PC-9 (cell line): ENCODE measurements around the gene FGF14. TPM values are rescaled to one million over a fixed set of nuclear protein-coding genes. Genes with fewer than 3 reads are reported as not detected.

Experiments used
- BruUV-seq: library from RNA; stranded (reverse); fragments of 400-500 nt; replicated peaks from 2 replicates; lab custom pipeline; 2021; lab: Mats Ljungman, UMichigan
- CTCF ChIA-PET: fragments of 300-600 bp; sonication (Branson Sonifier 250); formaldehyde crosslinking; loops from one replicate; lab custom pipeline; 2022; ENCODE audit warnings: antibody characterized with exemption; lab: Charles Lee
- POLR2A ChIA-PET: fragments of 300-600 bp; sonication (Branson Sonifier 250); formaldehyde crosslinking; loops from one replicate; lab custom pipeline; 2022; ENCODE audit warnings: antibody characterized with exemption; ENCODE audit not compliant: unreplicated experiment; lab: Charles Lee
- DNase-seq, 2 experiments: peaks; one replicate each; pipeline versions ENCODE4 v3.0.0 to v3.0.0-alpha.2; 2015 to 2022; ENCODE audit warnings: mixed read lengths in 1 of 2
- H2AFZ ChIP-seq: fragments of 200-600 bp; sonication (generic); 2 replicates; pipeline ENCODE4 v1.8.1; 2017; ENCODE audit warnings: antibody characterized with exemption
- H3F3A ChIP-seq: fragments of 200-600 bp; sonication (generic); 2 replicates; pipeline ENCODE4 v1.8.1; 2017; ENCODE audit warnings: antibody characterized with exemption, mild to moderate bottlenecking, low read depth; ENCODE audit not compliant: insufficient read depth
- H3K27ac ChIP-seq: fragments of 200-600 bp; sonication (generic); 2 replicates; pipeline ENCODE4 v1.6.1; 2016; ENCODE audit warnings: mixed run types
- H3K27me3 ChIP-seq: fragments of 200-600 bp; sonication (generic); 2 replicates; pipeline ENCODE4 v1.6.1; 2016; ENCODE audit warnings: low read depth, mixed run types; ENCODE audit not compliant: insufficient read depth
- H3K36me3 ChIP-seq: fragments of 200-600 bp; sonication (generic); 2 replicates; pipeline ENCODE4 v1.6.1; 2016; ENCODE audit warnings: low read depth, mixed run types
- H3K4me1 ChIP-seq: fragments of 200-600 bp; sonication (generic); replicated peaks from 2 replicates; pipeline ENCODE4 v1.6.1; 2016; ENCODE audit warnings: mixed run types; ENCODE audit not compliant: insufficient read depth
- H3K4me2 ChIP-seq: fragments of 200-600 bp; sonication (generic); 2 replicates; pipeline ENCODE4 v1.6.1; 2017; ENCODE audit warnings: mixed run types
- H3K4me3 ChIP-seq: fragments of 200-600 bp; sonication (generic); 2 replicates; pipeline ENCODE4 v1.6.1; 2016; ENCODE audit warnings: mixed run types
- H3K79me2 ChIP-seq: fragments of 200-600 bp; sonication (generic); 2 replicates; pipeline ENCODE4 v1.6.1; 2017; ENCODE audit warnings: low read depth, mixed run types
- H3K9me2 ChIP-seq: fragments of 200-600 bp; sonication (generic); 2 replicates; pipeline ENCODE4 v1.8.1; 2017; ENCODE audit warnings: mild to moderate bottlenecking; ENCODE audit not compliant: insufficient read depth
- H3K9me3 ChIP-seq: fragments of 200-600 bp; sonication (generic); 2 replicates; pipeline ENCODE4 v1.8.1; 2016; ENCODE audit warnings: low read depth; ENCODE audit not compliant: insufficient read depth
- H4K20me1 ChIP-seq: fragments of 200-600 bp; sonication (generic); 2 replicates; pipeline ENCODE4 v1.8.1; 2017; ENCODE audit not compliant: insufficient read depth
- EZH2 ChIP-seq: fragments of 200-600 bp; sonication (generic); IDR thresholded peaks from 2 replicates; pipeline ENCODE4 v1.8.0; 2017; ENCODE audit warnings: antibody characterized with exemption, low read depth
- intact Hi-C: fragments of 100-400 bp; cut with micrococcal nuclease; formaldehyde crosslinking; loops from one replicate; pipeline ENCODE4 v1.10.0; 2022; ENCODE audit not compliant: unreplicated experiment
- total RNA-seq: library from RNA; stranded (reverse); gene quantifications from 2 replicates; pipeline ENCODE4 v1.2.3, GENCODE V29; 2021
- TF ChIP-seq, protein P1 (sequence below): fragments of 200-600 bp; sonication (generic); conservative IDR thresholded peaks from 2 replicates; pipeline ENCODE4 v1.6.1; 2017; ENCODE audit warnings: mixed run types, antibody characterized with exemption, mild to moderate bottlenecking, moderate library complexity

FGF14 gene
- total RNA-seq, 1 experiment from 2014 or later, result not detected

DNA sequence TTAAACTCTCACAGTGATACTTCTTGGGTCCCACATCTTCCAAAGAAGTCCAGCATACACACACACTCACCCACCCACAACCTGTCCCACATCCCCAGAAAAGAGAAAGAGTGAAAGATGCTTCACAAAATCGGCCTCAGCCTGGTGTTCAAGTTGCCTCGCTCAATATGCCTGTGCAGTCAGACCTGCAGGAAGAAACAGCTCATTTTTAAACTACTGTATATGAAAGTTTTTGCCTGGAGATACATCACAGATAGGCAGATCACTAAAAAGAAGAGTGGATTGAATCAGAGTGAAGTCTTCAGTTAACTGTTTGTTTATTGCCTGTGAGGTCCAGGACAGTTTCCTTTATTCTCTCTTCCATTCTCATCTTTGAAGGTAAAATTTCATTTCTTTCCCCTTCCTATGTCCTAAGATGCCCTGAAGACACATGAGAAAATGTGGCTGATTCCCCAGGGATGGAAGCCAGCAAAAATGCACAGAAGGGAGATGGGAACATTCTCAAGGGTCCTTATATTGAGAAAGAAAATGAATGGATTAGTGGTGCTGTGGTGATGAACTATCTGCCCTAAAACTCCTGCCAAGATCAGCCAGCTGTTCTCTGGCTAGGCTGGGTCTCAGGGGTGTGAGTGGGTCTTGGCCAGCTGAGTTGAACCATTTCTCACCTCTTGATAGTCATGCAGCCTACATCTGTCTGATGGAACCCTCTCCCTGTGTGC lies 690.4 kb downstream of the FGF14 start:
- no peaks in the 10 kb centered on the region for H3K27me3 ChIP-seq
- CTCF ChIA-PET, result no interaction called here
- no peaks in the 10 kb centered on the region for H3K4me1 ChIP-seq
- intact Hi-C loops, result no loop called here
- no peaks in the 10 kb centered on the region for H3K9me3 ChIP-seq
- H3F3A ChIP-seq, result no peaks in the 10 kb centered on the region; the same call in 1 of the 2 replicates
- no TSS peak for BruUV-seq
- no peaks in the 10 kb centered on the region for H3K79me2 ChIP-seq
- no peaks in the 10 kb centered on the region for H3K9me2 ChIP-seq
- H3K36me3 ChIP-seq, result peaks cover 5% of the 10 kb centered on the region; the same call in 1 of the 2 replicates
- H3K27ac ChIP-seq, result no peak overlapping the region
- H3K4me3 ChIP-seq, result no peak overlapping the region
- no peaks in the 10 kb centered on the region for H4K20me1 ChIP-seq
- POLR2A ChIA-PET, result no interaction called here
- H2AFZ ChIP-seq, result no peak overlapping the region
- TF ChIP-seq, protein P1, sequence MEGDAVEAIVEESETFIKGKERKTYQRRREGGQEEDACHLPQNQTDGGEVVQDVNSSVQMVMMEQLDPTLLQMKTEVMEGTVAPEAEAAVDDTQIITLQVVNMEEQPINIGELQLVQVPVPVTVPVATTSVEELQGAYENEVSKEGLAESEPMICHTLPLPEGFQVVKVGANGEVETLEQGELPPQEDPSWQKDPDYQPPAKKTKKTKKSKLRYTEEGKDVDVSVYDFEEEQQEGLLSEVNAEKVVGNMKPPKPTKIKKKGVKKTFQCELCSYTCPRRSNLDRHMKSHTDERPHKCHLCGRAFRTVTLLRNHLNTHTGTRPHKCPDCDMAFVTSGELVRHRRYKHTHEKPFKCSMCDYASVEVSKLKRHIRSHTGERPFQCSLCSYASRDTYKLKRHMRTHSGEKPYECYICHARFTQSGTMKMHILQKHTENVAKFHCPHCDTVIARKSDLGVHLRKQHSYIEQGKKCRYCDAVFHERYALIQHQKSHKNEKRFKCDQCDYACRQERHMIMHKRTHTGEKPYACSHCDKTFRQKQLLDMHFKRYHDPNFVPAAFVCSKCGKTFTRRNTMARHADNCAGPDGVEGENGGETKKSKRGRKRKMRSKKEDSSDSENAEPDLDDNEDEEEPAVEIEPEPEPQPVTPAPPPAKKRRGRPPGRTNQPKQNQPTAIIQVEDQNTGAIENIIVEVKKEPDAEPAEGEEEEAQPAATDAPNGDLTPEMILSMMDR, result no peak
- no peak for TF ChIP-seq EZH2
- no peak overlapping the region for H3K4me2 ChIP-seq
- DNase-seq, result no peak

DNA sequence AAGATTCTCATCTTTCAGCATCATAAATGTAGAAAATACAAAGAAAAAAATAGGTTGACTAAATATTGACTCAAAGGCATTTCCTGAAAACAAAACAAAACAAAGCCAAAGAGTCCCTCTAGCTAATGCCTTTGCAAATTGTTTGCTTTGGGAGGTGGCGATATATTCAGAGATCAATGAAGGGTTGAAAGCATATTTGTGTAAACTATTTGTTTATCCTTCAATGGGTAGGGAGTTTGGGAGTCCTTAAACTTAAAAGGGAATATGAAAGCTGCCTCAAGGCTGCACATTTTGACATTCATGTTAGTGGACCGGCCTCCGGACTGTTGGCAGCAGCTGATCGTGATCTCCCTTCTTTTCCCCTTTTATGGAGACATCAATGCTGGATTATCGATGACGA lies 691.9 kb downstream of the FGF14 start:
- no TSS peak for BruUV-seq
- H3K27ac ChIP-seq, result no peak overlapping the region
- intact Hi-C loops, result no loop called here

DNA sequence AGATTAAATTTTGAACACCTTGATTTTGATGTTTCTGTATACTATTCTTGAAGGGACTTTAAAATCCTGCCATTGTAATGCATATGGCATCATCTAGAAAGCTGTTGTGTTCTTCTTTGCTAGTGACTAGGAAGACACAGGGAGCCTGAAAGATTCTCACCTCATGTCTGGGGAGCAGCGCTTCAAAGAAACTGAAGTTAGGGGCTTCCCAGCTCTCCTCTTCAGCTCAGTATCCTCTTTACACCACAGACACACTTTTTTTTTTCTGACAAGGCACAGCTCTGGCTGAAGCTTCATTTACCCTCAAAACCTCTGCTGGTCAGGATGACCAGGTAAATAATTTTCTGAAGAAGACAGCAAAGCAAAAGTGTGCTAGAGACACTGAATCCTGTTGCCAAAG lies 693.7 kb downstream of the FGF14 start:
- no peak overlapping the region for H2AFZ ChIP-seq
- no peaks in the 10 kb centered on the region for H3K9me2 ChIP-seq
- intact Hi-C loops, result no loop called here
- no peaks in the 10 kb centered on the region for H3K4me1 ChIP-seq
- H4K20me1 ChIP-seq, result no peaks in the 10 kb centered on the region
- TF ChIP-seq, protein P1, result no peak
- no peak for TF ChIP-seq EZH2
- H3K9me3 ChIP-seq, result no peaks in the 10 kb centered on the region
- CTCF ChIA-PET, result no interaction called here
- H3K27me3 ChIP-seq, result no peaks in the 10 kb centered on the region
- POLR2A ChIA-PET, result no interaction called here
- 0 out of 2 replicates have a peak, but pooled peaks cover 5% of the 10 kb centered on the region for H3K36me3 ChIP-seq
- BruUV-seq, result no TSS peak
- no peak overlapping the region for H3K4me2 ChIP-seq
- no peaks in the 10 kb centered on the region; the same call in 1 of the 2 replicates for H3F3A ChIP-seq
- DNase-seq, result no peak
- H3K27ac ChIP-seq, result no peak overlapping the region
- H3K4me3 ChIP-seq, result no peak overlapping the region
- H3K79me2 ChIP-seq, result no peaks in the 10 kb centered on the region

More for the DNA sequence above, 691.9 kb downstream of the FGF14 start:
- no peaks in the 10 kb centered on the region for H3K27me3 ChIP-seq
- TF ChIP-seq, protein P1, result no peak
- TF ChIP-seq EZH2, result no peak
- ChIA-PET CTCF (no interaction called here), POLR2A (no interaction called here)
- no peak overlapping the region for H3K4me3 ChIP-seq
- H4K20me1 ChIP-seq, result no peaks in the 10 kb centered on the region
- no peaks in the 10 kb centered on the region for H3K79me2 ChIP-seq
- H3K4me2 ChIP-seq, result no peak overlapping the region
- H3K9me2 ChIP-seq, result no peaks in the 10 kb centered on the region
- no peak overlapping the region for H2AFZ ChIP-seq
- no peak for DNase-seq
- H3K9me3 ChIP-seq, result no peaks in the 10 kb centered on the region
- H3K36me3 ChIP-seq, result peaks cover 5% of the 10 kb centered on the region; the same call in 1 of the 2 replicates
- H3F3A ChIP-seq, result no peaks in the 10 kb centered on the region; the same call in 1 of the 2 replicates
- H3K4me1 ChIP-seq, result no peaks in the 10 kb centered on the region
